ENCODE data around the gene TSHZ2.

The TSHZ2 gene

DNA sequence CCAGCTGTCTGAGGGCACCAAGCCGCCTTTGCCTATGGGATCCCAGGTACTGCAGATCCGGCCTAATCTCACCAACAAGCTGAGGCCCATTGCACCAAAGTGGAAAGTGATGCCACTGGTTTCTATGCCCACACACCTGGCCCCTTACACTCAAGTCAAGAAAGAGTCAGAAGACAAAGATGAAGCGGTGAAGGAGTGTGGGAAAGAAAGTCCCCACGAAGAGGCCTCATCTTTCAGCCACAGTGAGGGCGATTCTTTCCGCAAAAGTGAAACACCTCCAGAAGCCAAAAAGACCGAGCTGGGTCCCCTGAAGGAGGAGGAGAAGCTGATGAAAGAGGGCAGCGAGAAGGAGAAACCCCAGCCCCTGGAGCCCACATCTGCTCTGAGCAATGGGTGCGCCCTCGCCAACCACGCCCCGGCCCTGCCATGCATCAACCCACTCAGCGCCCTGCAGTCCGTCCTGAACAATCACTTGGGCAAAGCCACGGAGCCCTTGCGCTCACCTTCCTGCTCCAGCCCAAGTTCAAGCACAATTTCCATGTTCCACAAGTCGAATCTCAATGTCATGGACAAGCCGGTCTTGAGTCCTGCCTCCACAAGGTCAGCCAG, 283.0 kb downstream of the TSHZ2 start:
- no peak overlapping the region for H3K27ac ChIP-seq
- TF ChIP-seq, protein P1, sequence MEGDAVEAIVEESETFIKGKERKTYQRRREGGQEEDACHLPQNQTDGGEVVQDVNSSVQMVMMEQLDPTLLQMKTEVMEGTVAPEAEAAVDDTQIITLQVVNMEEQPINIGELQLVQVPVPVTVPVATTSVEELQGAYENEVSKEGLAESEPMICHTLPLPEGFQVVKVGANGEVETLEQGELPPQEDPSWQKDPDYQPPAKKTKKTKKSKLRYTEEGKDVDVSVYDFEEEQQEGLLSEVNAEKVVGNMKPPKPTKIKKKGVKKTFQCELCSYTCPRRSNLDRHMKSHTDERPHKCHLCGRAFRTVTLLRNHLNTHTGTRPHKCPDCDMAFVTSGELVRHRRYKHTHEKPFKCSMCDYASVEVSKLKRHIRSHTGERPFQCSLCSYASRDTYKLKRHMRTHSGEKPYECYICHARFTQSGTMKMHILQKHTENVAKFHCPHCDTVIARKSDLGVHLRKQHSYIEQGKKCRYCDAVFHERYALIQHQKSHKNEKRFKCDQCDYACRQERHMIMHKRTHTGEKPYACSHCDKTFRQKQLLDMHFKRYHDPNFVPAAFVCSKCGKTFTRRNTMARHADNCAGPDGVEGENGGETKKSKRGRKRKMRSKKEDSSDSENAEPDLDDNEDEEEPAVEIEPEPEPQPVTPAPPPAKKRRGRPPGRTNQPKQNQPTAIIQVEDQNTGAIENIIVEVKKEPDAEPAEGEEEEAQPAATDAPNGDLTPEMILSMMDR (conservative IDR thresholded peaks at IDR 0.05): no peak
- TF ChIP-seq ZFX (IDR thresholded peaks at IDR 0.05): no peak

DNA sequence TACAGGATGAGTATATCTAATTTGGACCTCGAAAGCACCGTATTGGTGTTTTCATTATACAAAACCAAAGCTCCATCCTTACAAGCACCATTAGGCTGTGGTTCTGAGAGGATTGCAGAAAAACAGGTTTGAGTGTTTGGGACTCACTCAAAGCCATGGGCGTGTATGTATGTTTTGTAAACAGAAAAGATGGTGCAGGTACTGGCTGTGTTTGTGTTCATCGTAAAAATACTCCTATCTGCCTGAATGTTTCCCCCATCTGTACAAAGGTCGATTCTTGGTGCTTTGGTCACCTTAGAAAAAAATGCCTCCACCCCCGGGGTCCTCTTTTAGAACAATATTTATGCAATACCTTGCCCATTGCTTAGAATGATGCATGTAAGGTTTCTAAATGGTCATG, 286.6 kb downstream of the TSHZ2 start:
- no peak overlapping the region for H3K27ac ChIP-seq
- TF ChIP-seq ZFX (IDR thresholded peaks at IDR 0.05): no peak
- TF ChIP-seq, protein P1 (conservative IDR thresholded peaks at IDR 0.05): no peak

DNA sequence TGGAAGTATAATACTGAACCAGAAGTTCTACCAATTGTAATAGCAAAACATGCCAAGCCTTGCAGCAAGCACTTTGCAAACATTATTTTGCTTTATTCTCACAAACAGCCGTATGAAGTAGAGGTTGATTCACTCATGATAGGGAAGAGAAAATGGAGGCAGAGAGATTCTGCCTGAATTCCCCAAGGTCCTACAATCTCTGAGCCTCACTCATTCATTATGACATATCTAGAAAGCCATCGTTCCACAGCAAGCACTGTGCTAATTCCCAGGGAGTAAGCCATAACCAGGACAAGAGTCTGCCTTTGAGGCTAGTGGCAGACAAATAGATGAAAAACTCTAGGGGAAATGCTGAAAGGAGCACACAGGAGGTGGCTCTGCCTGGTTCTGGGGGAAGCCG, 288.0 kb downstream of the TSHZ2 start:
- TF ChIP-seq, protein P1 (conservative IDR thresholded peaks at IDR 0.05): no peak
- TF ChIP-seq ZFX (IDR thresholded peaks at IDR 0.05): no peak
- no peak overlapping the region for H3K27ac ChIP-seq

DNA sequence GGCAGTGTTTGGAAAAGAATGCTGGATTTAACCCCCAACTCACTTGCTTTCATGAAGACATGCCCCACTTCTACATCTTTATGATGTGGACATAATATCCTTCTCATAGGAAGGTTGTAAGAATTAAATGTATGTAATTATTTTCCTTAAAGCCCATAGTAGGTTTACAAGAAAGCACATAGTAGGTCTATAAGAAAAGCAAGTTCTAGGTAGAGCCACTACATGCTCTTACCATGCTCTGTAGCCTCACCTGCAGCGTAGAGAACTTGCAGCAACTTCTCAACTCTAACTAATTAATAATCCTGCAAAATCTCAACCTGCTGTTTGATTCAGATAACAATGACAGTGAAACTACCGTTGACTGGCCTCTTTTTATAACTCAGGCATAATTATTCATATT, 288.4 kb downstream of the TSHZ2 start:
- no peak overlapping the region for H3K27ac ChIP-seq
- TF ChIP-seq, protein P1 (conservative IDR thresholded peaks at IDR 0.05): no peak
- TF ChIP-seq ZFX (IDR thresholded peaks at IDR 0.05): no peak

DNA sequence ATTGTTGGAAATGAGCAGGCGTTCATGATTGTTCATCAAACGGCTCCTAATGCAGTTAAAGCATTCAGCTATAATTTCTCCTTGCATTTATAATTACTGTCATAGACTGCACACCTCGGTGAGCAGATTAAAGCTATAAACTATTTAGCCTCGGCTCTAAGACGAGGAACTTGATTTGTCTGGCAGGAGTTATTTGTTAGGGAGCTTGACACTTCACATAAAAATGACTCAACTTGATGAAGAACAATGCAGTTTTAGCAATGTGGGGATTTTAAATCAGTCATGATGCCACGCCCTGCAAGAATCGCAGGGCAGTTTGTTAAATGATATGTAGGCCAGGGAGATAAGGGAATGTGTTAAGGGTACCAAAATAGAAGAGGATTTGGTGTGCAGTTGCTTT, 290.2 kb downstream of the TSHZ2 start:
- H3K27ac ChIP-seq: no peak overlapping the region
- no peak for TF ChIP-seq ZFX (IDR thresholded peaks at IDR 0.05)
- TF ChIP-seq, protein P1 (conservative IDR thresholded peaks at IDR 0.05): no peak

DNA sequence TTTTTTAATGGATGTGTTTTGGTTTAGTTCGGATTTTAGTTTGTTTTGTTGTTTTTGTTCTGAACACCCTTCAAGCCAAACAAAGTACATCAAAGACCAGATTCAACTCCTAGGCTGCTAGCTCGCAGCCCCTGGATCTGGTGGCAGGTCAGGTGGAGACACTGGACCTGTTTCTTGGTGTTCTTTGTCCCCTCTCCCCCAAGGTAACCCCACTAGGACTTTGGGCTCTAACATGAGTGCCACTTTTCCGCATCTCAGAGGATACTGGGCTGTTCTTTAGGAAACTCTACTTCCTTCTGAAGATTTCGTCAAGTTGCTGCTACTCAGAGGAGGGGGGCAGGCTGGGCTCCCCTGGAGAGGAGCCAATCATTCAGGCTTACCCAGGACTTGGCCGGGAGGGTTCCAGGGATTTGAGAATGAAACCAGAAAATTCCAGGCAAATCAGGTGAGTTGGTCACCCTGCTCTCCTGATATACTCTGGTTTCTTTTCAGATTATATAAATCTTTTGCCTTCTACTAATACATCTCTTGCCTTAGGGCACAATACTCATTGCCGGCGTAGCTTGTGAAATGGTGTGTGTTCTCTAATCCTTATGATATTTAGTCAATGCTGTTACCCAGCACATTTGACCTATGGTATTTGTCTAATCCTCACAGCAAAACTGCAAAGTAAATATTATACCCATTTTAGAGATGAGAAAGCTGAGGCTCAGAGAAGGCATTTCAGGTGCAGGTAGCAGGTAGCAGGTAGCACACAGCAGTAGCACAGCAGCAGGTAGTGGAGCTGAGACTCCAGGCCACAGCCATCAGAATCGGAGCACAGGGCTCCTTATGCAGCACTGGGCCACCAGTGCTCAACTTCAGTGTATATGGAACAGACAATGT, 291.6 kb downstream of the TSHZ2 start:
- no peak for TF ChIP-seq ZFX (IDR thresholded peaks at IDR 0.05)
- TF ChIP-seq, protein P1 (conservative IDR thresholded peaks at IDR 0.05): no peak
- no peak overlapping the region for H3K27ac ChIP-seq

DNA sequence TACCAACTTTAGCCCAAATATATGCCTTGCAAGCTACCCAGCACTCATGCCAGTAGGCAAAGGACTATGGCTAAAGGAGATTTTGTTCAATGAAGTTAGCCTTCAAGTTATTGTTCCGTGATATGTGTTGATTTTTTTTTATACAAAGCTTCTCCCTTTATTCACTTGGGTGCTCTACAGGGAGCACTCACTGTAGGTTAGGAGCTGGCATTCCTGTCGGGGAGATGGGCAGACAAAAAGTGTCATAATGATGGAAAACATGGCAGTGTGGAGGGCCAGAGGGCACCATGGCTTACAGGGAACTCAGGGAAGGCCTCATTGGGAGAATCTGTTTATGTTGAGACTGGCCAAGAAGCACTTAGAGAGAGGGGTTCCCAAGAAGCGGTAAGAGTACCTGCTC, 292.4 kb downstream of the TSHZ2 start:
- H3K27ac ChIP-seq: no peak overlapping the region

More for the DNA sequence above, 292.4 kb downstream of the TSHZ2 start:
- TF ChIP-seq, protein P1 (conservative IDR thresholded peaks at IDR 0.05): no peak

Data from C4-2B (cell line).